Muscle of leg (tissue), 11 donors: Measurements from ENCODE around the gene MTCL3. TPM values are rescaled to one million over a fixed set of nuclear protein-coding genes. Genes with fewer than 3 reads are reported as not detected.
"Not testable (repeated sequence)": the region's sequence is repeated elsewhere in the genome, so short reads cannot be mapped to it uniquely, and the experiment has no call there.

ENCODE experiments used
- DNase-seq: peaks from one replicate; pipeline ENCODE4 v3.0.0; 2013
- H3K27ac ChIP-seq: one replicate; pipeline ENCODE4 v1.5.1; 2013; ENCODE audit warnings: mild to moderate bottlenecking, low read length, control low read depth
- H3K27me3 ChIP-seq: one replicate; pipeline ENCODE4 v1.6.1; 2013; ENCODE audit warnings: low read length; ENCODE audit not compliant: control insufficient read depth, insufficient read depth
- H3K36me3 ChIP-seq: one replicate; pipeline ENCODE4 v1.6.1; 2013; ENCODE audit warnings: low read length; ENCODE audit not compliant: control insufficient read depth, insufficient read depth
- H3K4me1 ChIP-seq: one replicate; pipeline ENCODE4 v1.6.1; 2013; ENCODE audit warnings: low read length; ENCODE audit not compliant: control insufficient read depth, insufficient read depth
- H3K4me3 ChIP-seq: one replicate; pipeline ENCODE4 v1.5.1; 2013; ENCODE audit warnings: low read length, control low read depth
- H3K9me3 ChIP-seq: replicated peaks from 2 replicates; pipeline ENCODE4 v1.6.1; 2013; ENCODE audit warnings: low read depth, low read length; ENCODE audit not compliant: control insufficient read depth
- WGBS: methylation state at CpG from one replicate; pipeline ENCODE4 v1.1.5; 2013; ENCODE audit warnings: missing lambda C conversion rate; ENCODE audit not compliant: insufficient coverage; 5-methylcytosine and 5-hydroxymethylcytosine counted together
- polyA plus RNA-seq, 8 donors: library from polyadenylated mRNA; unstranded; fragments of 120-200 nt; gene quantifications; one replicate each; pipeline versions ENCODE4 v1.2.1 to v1.2.3, GENCODE V29; 2013; ENCODE audit warnings: inconsistent platforms in 1 of 8, low replicate concordance in 1 of 8; ENCODE audit not compliant: insufficient read length in 8 of 8, insufficient read depth in 1 of 8
- total RNA-seq: library from RNA; stranded (reverse); fragments of 120-200 nt; gene quantifications from one replicate; pipeline ENCODE4 v1.2.4, GENCODE V29; 2013

Gene MTCL3

DNA sequence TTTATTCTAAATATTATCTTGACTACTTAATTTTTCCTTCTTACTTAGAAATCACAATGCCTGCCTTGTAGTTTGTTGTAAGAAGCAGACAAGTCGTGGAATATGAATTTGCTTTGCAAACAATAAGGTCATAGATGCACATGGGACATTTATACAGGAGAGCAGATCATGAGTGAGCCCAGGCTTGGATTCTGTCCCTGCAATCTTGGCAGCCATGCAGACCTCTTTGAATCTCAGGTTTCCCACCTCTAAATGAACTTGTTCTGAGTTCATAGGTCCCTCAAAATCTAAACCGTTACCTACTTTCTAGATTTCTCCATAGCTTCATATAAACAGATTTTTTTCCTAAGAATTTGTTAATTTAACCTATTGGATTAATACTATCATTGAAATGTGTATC, 79.4 kb downstream of the MTCL3 start:
- Histone ChIP-seq H3K9me3 (no peaks in the 10 kb centered on the region), H3K36me3 (peaks cover 3% of the 10 kb centered on the region), H3K4me3 (no peak overlapping the region), H3K27me3 (no peaks in the 10 kb centered on the region), H3K27ac (no peak overlapping the region), H3K4me1 (no peaks in the 10 kb centered on the region)
- DNase-seq: peak; percentile 46
- no CpG with 5 or more reads among the region's 2 CpGs for WGBS

DNA sequence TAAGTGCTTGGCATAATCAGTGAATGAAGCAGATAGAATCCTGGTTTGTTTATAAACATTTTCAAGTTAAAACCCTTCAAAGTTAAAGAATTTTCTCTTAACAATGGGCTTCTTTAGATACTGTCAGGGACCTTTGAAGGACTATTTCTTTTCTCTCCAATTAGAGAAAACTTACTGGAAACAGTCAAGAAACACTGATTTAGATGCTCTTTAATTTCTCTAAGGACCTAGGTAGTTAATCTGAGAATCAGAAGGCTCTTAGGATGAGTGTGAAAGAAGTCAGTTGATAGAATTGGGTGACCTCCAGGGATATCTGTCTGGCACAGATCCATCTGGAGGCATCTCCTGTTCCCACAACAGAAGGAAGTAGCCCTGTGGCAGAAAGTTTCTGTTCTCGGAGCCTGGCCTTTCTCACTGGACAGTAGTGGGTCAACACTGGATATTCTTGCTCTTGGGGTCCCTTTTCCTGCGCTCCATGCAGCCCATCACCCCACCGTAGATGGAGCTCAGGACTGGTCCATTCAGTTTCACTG, 82.5 kb downstream of the MTCL3 start:
- H3K27me3 ChIP-seq: no peaks in the 10 kb centered on the region
- no peaks in the 10 kb centered on the region for H3K4me1 ChIP-seq
- 80% methylated on average over 3 of the region's 3 CpGs for WGBS
- H3K36me3 ChIP-seq: no peaks in the 10 kb centered on the region
- no peak overlapping the region for H3K4me3 ChIP-seq
- no peak for DNase-seq
- H3K9me3 ChIP-seq: no peaks in the 10 kb centered on the region
- no peak overlapping the region for H3K27ac ChIP-seq

DNA sequence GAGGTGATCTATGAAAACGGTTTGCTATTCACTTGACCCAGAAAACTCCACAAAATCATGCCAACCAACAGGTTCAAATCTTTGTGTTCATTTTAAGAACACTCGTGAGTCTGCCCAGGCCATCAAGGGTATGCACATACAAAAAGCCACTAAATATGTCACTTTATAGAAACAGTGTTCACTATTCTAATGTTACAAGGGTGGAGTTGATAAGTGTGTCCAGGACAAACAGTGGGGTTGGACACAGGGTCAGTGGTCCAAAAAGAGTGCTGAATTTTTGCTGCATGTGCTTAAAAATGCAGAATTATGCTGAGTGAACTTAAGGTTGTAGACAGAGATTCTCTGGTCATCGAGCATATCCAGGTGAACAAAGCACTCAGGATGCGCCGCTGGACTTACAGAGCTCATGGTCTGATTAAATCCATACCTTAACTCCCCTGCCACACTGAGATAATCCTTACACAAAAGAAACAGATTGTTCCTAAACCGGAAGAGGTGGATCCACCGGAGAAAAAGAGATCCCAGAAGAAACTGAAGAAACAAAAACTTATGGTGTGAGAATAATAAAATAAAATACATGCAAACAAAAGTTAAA, 83.4 kb downstream of the MTCL3 start:
- Histone ChIP-seq H3K9me3 (no peaks in the 10 kb centered on the region), H3K27ac (no peak overlapping the region), H3K27me3 (no peaks in the 10 kb centered on the region), H3K4me3 (no peak overlapping the region), H3K36me3 (no peaks in the 10 kb centered on the region), H3K4me1 (no peaks in the 10 kb centered on the region)
- 53% methylated on average over 3 of the region's 7 CpGs for WGBS
- DNase-seq: peak; percentile 20

GRCh38 chr6:127434651-127435050, 84.5 kb downstream of the MTCL3 start:
- H3K4me1 ChIP-seq: no peaks in the 10 kb centered on the region
- H3K4me3 ChIP-seq: no peak overlapping the region
- H3K27ac ChIP-seq: no peak overlapping the region
- DNase-seq: no peak
- no peaks in the 10 kb centered on the region for H3K36me3 ChIP-seq
- no peaks in the 10 kb centered on the region for H3K9me3 ChIP-seq
- no peaks in the 10 kb centered on the region for H3K27me3 ChIP-seq

DNA sequence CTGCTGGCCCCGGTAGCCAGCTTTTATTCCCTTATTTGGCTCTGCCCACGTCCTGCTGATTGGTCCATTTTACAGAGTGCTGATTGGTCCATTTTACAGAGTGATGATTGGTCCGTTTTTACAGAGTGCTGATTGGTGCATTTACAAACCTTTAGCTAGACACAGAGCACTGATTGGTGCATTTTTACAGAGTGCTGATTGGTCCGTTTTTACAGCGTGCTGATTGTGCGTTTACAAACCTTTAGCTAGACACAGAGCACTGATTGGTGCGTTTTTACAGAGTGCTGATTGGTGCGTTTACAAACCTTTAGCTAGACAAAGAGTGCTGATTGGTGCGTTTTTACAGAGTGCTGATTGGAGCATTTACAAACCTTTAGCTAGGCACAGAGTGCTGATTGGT, 90.6 kb downstream of the MTCL3 start:
- WGBS: 93% methylated on average over 8 of the region's 9 CpGs
- not testable (repeated sequence) for H3K27ac ChIP-seq, H3K27me3 ChIP-seq, H3K9me3 ChIP-seq, H3K4me3 ChIP-seq, H3K36me3 ChIP-seq, DNase-seq, H3K4me1 ChIP-seq

DNA sequence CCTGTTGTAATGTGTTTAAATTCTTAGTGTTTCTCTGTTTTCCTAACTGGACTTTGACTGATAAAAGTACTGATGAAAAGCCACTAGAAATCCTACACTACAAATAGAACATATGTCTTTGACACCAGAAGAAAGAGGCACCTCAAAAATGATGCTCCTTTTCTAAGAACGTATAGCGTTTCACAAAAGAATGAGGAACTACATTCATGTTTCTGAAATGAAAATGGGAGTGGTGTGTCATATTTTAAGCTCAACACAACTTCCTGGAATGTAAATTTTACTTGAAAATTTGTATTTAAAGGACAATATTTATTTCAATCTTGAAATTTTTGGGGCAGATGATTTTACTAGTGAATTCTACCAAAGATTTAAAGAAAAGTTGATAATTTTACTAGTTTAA, 95.2 kb downstream of the MTCL3 start:
- H3K36me3 ChIP-seq: no peaks in the 10 kb centered on the region
- peaks cover 2% of the 10 kb centered on the region for H3K9me3 ChIP-seq
- DNase-seq: no peak
- no peaks in the 10 kb centered on the region for H3K4me1 ChIP-seq
- H3K27me3 ChIP-seq: no peaks in the 10 kb centered on the region
- no peak overlapping the region for H3K27ac ChIP-seq
- whole genome bisulfite sequencing: no CpG with 5 or more reads among the region's 2 CpGs
- H3K4me3 ChIP-seq: no peak overlapping the region

Other genes with a start within 250 kb of the MTCL3 start
- 51.2 TPM for gene ECHDC1, start 175.7 kb downstream of the MTCL3 start, total RNA-seq
- gene ECHDC1, start 175.7 kb downstream of the MTCL3 start, polyA plus RNA-seq: 10 to 100 TPM; 57.3 to 70.0 (median 61.2) TPM
- gene KIAA0408, start 59.9 kb downstream of the MTCL3 start, total RNA-seq: 17.6 TPM
- gene KIAA0408, start 59.9 kb downstream of the MTCL3 start, polyA plus RNA-seq: 10 to 100 TPM; 13.8 to 23.1 (median 17.5) TPM
- gene C6orf58, start 57.8 kb upstream of the MTCL3 start, total RNA-seq: 0.09 TPM
- gene C6orf58, start 57.8 kb upstream of the MTCL3 start, polyA plus RNA-seq: 1 to 10 TPM in 2 of 8 donors, under 1 TPM in 6; 0.35 to 1.5 (median 0.61) TPM